ENCODE measurements around the gene MPHOSPH6. TPM values are rescaled to one million over a fixed set of nuclear protein-coding genes. Genes with fewer than 3 reads are reported as not detected.
A peak's percentile ranks its signal among the peaks of the same experiment; 100 is the strongest.
"Not testable (repeated sequence)": the region's sequence is repeated elsewhere in the genome, so short reads cannot be mapped to it uniquely, and the experiment has no call there.

MPHOSPH6 gene
- 10 to 100 TPM; 25.5 to 35.8 TPM for total RNA-seq

- DNase-seq (ENCODE audit: low spot score in 2 of 2) (peak; percentile 87 to 91), ATAC-seq (peak; percentile 96 to 98)
- H3K36me3 Mint-ChIP-seq = peaks cover 25 to 39% of the 10 kb centered on the region in 2 donors
- peak within 1 kb of the TSS; percentile 95 for H3K27ac Mint-ChIP-seq
- H3K9me3 Mint-ChIP-seq = peaks cover 0 to 8% of the 10 kb centered on the region in 2 donors
Measured at GRCh38 chr16:82169861-82170845, at the start of gene MPHOSPH6. Gene MPHOSPH6, minus strand, starts transcription at chr16:82170224. Its CDS starts 49 bp downstream, at chr16:82170175.

GRCh38 chr16:82219298-82219697 lies 49.3 kb upstream of the MPHOSPH6 start:
- no peak for DNase-seq (ENCODE audit: low spot score in 2 of 2)
- no peak for ATAC-seq
- Mint-ChIP-seq H3K9me3 (peaks cover 0 to 3% of the 10 kb centered on the region in 2 donors), H3K36me3 (peaks cover 0 to 4% of the 10 kb centered on the region in 2 donors), H3K27ac (no peak overlapping the region)

GRCh38 chr16:82209314-82209713 lies 39.3 kb upstream of the MPHOSPH6 start:
- ATAC-seq; DNase-seq (ENCODE audit: low spot score in 2 of 2); H3K27ac Mint-ChIP-seq: not testable (repeated sequence)
- H3K36me3 Mint-ChIP-seq = peaks cover 9 to 11% of the 10 kb centered on the region in 2 donors
- H3K9me3 Mint-ChIP-seq = peaks cover 7 to 14% of the 10 kb centered on the region in 2 donors

GRCh38 chr16:82203198-82203597 lies 33.2 kb upstream of the MPHOSPH6 start:
- Mint-ChIP-seq H3K9me3 (peaks cover 3 to 5% of the 10 kb centered on the region in 2 donors), H3K36me3 (no peaks in the 10 kb centered on the region), H3K27ac (no peak overlapping the region)
- no peak for DNase-seq (ENCODE audit: low spot score in 2 of 2)
- no peak for ATAC-seq

- DNase-seq (ENCODE audit: low spot score in 2 of 2) = no peak
Measured at GRCh38 chr16:82201926-82202325, 31.9 kb upstream of the MPHOSPH6 start.

GRCh38 chr16:82201351-82201750 lies 31.3 kb upstream of the MPHOSPH6 start:
- no peak overlapping the region for H3K27ac Mint-ChIP-seq
- DNase-seq (ENCODE audit: low spot score in 2 of 2) = no peak
- H3K36me3 Mint-ChIP-seq = no peaks in the 10 kb centered on the region
- ATAC-seq = no peak
- peaks cover under 1 to 3% of the 10 kb centered on the region in 2 donors for H3K9me3 Mint-ChIP-seq

More at GRCh38 chr16:82201926-82202325, 31.9 kb upstream of the MPHOSPH6 start:
- Mint-ChIP-seq H3K9me3 (peaks cover 3 to 5% of the 10 kb centered on the region in 2 donors), H3K27ac (no peak overlapping the region), H3K36me3 (no peaks in the 10 kb centered on the region)
- no peak for ATAC-seq

- Mint-ChIP-seq H3K9me3 (peaks cover 0 to 3% of the 10 kb centered on the region in 2 donors), H3K36me3 (no peaks in the 10 kb centered on the region)
- peak in 1 of 2 donors; percentile 13 for ATAC-seq
Measured at GRCh38 chr16:82199209-82199608, 29.2 kb upstream of the MPHOSPH6 start.

GRCh38 chr16:82197540-82198240 lies 27.7 kb upstream of the MPHOSPH6 start:
- no peaks in the 10 kb centered on the region for H3K36me3 Mint-ChIP-seq
- H3K9me3 Mint-ChIP-seq = peaks cover 0 to 3% of the 10 kb centered on the region in 2 donors
- H3K27ac Mint-ChIP-seq = no peak overlapping the region
- no peak for DNase-seq (ENCODE audit: low spot score in 2 of 2)
- ATAC-seq = no peak

More at GRCh38 chr16:82199209-82199608, 29.2 kb upstream of the MPHOSPH6 start:
- DNase-seq (ENCODE audit: low spot score in 2 of 2) = no peak
- no peak overlapping the region for H3K27ac Mint-ChIP-seq

- no peaks in the 10 kb centered on the region for H3K36me3 Mint-ChIP-seq
- ATAC-seq (no peak), DNase-seq (ENCODE audit: low spot score in 2 of 2) (no peak)
- peaks cover 0 to under 1% of the 10 kb centered on the region in 2 donors for H3K9me3 Mint-ChIP-seq
- no peak overlapping the region for H3K27ac Mint-ChIP-seq
Measured at GRCh38 chr16:82195917-82196494, 26.0 kb upstream of the MPHOSPH6 start.

- no peaks in the 10 kb centered on the region for H3K9me3 Mint-ChIP-seq
- no peaks in the 10 kb centered on the region for H3K36me3 Mint-ChIP-seq
- no peak overlapping the region for H3K27ac Mint-ChIP-seq
- ATAC-seq (no peak), DNase-seq (ENCODE audit: low spot score in 2 of 2) (no peak)
Measured at GRCh38 chr16:82194086-82194485, 24.1 kb upstream of the MPHOSPH6 start.

GRCh38 chr16:82192665-82193064 lies 22.6 kb upstream of the MPHOSPH6 start:
- H3K36me3 Mint-ChIP-seq = no peaks in the 10 kb centered on the region
- peak overlapping the region in 1 of 2 donors; percentile 80 for H3K27ac Mint-ChIP-seq
- H3K9me3 Mint-ChIP-seq = no peaks in the 10 kb centered on the region
- peak; percentile 94 to 96 for ATAC-seq
- peak in 1 of 2 donors; percentile 3 for DNase-seq (ENCODE audit: low spot score in 2 of 2)

- no peak overlapping the region for H3K27ac Mint-ChIP-seq
- H3K36me3 Mint-ChIP-seq = no peaks in the 10 kb centered on the region
- ATAC-seq (no peak), DNase-seq (ENCODE audit: low spot score in 2 of 2) (no peak)
- H3K9me3 Mint-ChIP-seq = no peaks in the 10 kb centered on the region
Measured at GRCh38 chr16:82190386-82190785, 20.4 kb upstream of the MPHOSPH6 start.

GRCh38 chr16:82187829-82188228 lies 17.8 kb upstream of the MPHOSPH6 start:
- Mint-ChIP-seq H3K9me3 (no peaks in the 10 kb centered on the region), H3K36me3 (no peaks in the 10 kb centered on the region), H3K27ac (peak overlapping the region in 1 of 2 donors; percentile 23)
- ATAC-seq (peak; percentile 69 to 78), DNase-seq (ENCODE audit: low spot score in 2 of 2) (no peak)

GRCh38 chr16:82185012-82185411 lies 15.0 kb upstream of the MPHOSPH6 start:
- no peaks in the 10 kb centered on the region for H3K36me3 Mint-ChIP-seq
- no peaks in the 10 kb centered on the region for H3K9me3 Mint-ChIP-seq
- ATAC-seq = no peak
- no peak for DNase-seq (ENCODE audit: low spot score in 2 of 2)
- H3K27ac Mint-ChIP-seq = no peak overlapping the region

- DNase-seq (ENCODE audit: low spot score in 2 of 2) (no peak), ATAC-seq (no peak)
- Mint-ChIP-seq H3K27ac (no peak overlapping the region), H3K36me3 (no peaks in the 10 kb centered on the region), H3K9me3 (no peaks in the 10 kb centered on the region)
Measured at GRCh38 chr16:82184213-82184612, 14.2 kb upstream of the MPHOSPH6 start.

- Mint-ChIP-seq H3K27ac (no peak overlapping the region), H3K9me3 (no peaks in the 10 kb centered on the region), H3K36me3 (no peaks in the 10 kb centered on the region)
- ATAC-seq = no peak
- no peak for DNase-seq (ENCODE audit: low spot score in 2 of 2)
Measured at GRCh38 chr16:82183004-82183397, 13.0 kb upstream of the MPHOSPH6 start.
